ENCODE data around the gene EPRS1. TPM values are rescaled to one million over a fixed set of nuclear protein-coding genes. Genes with fewer than 3 reads are reported as not detected.
"Not testable (repeated sequence)": the region's sequence is repeated elsewhere in the genome, so short reads cannot be mapped to it uniquely, and the experiment has no call there.

Gene EPRS1
- total RNA-seq, 2 experiments from 2014 or later: 229 to 301 TPM

- H3K9me3 Mint-ChIP-seq (ENCODE audit: low read depth); DNase-seq; intact Hi-C loops (cut with DNase I, micrococcal nuclease); H3K4me3 Mint-ChIP-seq; H3K27me3 Mint-ChIP-seq: not testable (repeated sequence)
- H3K4me1 Mint-ChIP-seq: peaks cover 46% of the 10 kb centered on the region
- H3K36me3 Mint-ChIP-seq (ENCODE audit: low read depth): peaks cover 49% of the 10 kb centered on the region
- POLR2A ChIA-PET: interaction anchor here (0.6 kb wide), 2 partner anchors 55 to 165 kb away, joined by 3 read pairs; no protein-coding TSS in a partner anchor
- CTCF ChIA-PET: interaction anchor here (0.7 to 1.5 kb wide), 2 partner anchors 76 to 106 kb away, joined by 3 to 6 read pairs; no protein-coding TSS in a partner anchor
- H3K27ac Mint-ChIP-seq: peak overlapping the region; percentile 17
- ATAC-seq: peak; percentile 74
Observed at GRCh38 chr1:220037810-220038209, 8.5 kb downstream of the EPRS1 start.

- Mint-ChIP-seq H3K9me3 (ENCODE audit: low read depth) (no peaks in the 10 kb centered on the region), H3K36me3 (ENCODE audit: low read depth) (peaks cover 54% of the 10 kb centered on the region), H3K4me3 (no peak overlapping the region), H3K4me1 (peaks cover 22% of the 10 kb centered on the region), H3K27me3 (no peaks in the 10 kb centered on the region), H3K27ac (peak overlapping the region; percentile 58)
- ChIA-PET POLR2A (no interaction called here), CTCF (interaction anchor here (0.6 to 2.0 kb wide), 2 partner anchors 80 to 419 kb away, joined by 3 to 6 read pairs; no protein-coding TSS in a partner anchor)
- DNase-seq (no peak), ATAC-seq (no peak)
- intact Hi-C loops (cut with DNase I, micrococcal nuclease): no loop called here
Observed at GRCh38 chr1:220032911-220033310, 13.4 kb downstream of the EPRS1 start.

GRCh38 chr1:220031287-220031686 lies 15.0 kb downstream of the EPRS1 start:
- ATAC-seq: no peak
- POLR2A ChIA-PET: no interaction called here

GRCh38 chr1:220028346-220028895 lies 17.9 kb downstream of the EPRS1 start:
- intact Hi-C loops (cut with DNase I, micrococcal nuclease): loop anchor here in 1 of 2 experiments (5.0 kb wide), 1 partner anchor 46 kb away; no protein-coding TSS in a partner anchor
- Mint-ChIP-seq H3K27me3 (no peaks in the 10 kb centered on the region), H3K4me3 (no peak overlapping the region), H3K9me3 (ENCODE audit: low read depth) (no peaks in the 10 kb centered on the region), H3K4me1 (peaks cover 6% of the 10 kb centered on the region), H3K36me3 (ENCODE audit: low read depth) (peaks cover 54% of the 10 kb centered on the region), H3K27ac (no peak overlapping the region)
- ChIA-PET POLR2A (no interaction called here), CTCF (interaction anchor here (1.2 kb wide), 1 partner anchor 83 kb away, joined by 4 read pairs; no protein-coding TSS in a partner anchor)
- ATAC-seq (no peak), DNase-seq (no peak)

More at GRCh38 chr1:220031287-220031686, 15.0 kb downstream of the EPRS1 start:
- CTCF ChIA-PET: interaction anchor here (2.0 kb wide), 1 partner anchor 82 kb away, joined by 6 read pairs; no protein-coding TSS in a partner anchor
- DNase-seq: no peak
- Mint-ChIP-seq H3K4me1 (peaks cover 11% of the 10 kb centered on the region), H3K27ac (peak overlapping the region; percentile 15), H3K36me3 (ENCODE audit: low read depth) (peaks cover 45% of the 10 kb centered on the region), H3K27me3 (no peaks in the 10 kb centered on the region), H3K4me3 (no peak overlapping the region), H3K9me3 (ENCODE audit: low read depth) (no peaks in the 10 kb centered on the region)
- intact Hi-C loops (cut with DNase I, micrococcal nuclease): no loop called here

- ChIA-PET CTCF (interaction anchor here (1.2 kb wide), 1 partner anchor 20 kb away, joined by 4 read pairs; no protein-coding TSS in a partner anchor), POLR2A (no interaction called here)
- Mint-ChIP-seq H3K36me3 (ENCODE audit: low read depth) (peaks cover 62% of the 10 kb centered on the region), H3K27me3 (no peaks in the 10 kb centered on the region), H3K9me3 (ENCODE audit: low read depth) (no peaks in the 10 kb centered on the region), H3K4me1 (peaks cover 9% of the 10 kb centered on the region), H3K27ac (no peak overlapping the region), H3K4me3 (no peak overlapping the region)
- intact Hi-C loops (cut with DNase I, micrococcal nuclease): no loop called here
- ATAC-seq: no peak
- no peak for DNase-seq
Observed at GRCh38 chr1:220019071-220019470, 27.2 kb downstream of the EPRS1 start.

- CTCF ChIA-PET: no interaction called here
Observed at GRCh38 chr1:220013497-220013896, 32.8 kb downstream of the EPRS1 start.

GRCh38 chr1:220012259-220012658 lies 34.0 kb downstream of the EPRS1 start:
- no peaks in the 10 kb centered on the region for H3K27me3 Mint-ChIP-seq
- peaks cover 53% of the 10 kb centered on the region for H3K36me3 Mint-ChIP-seq (ENCODE audit: low read depth)
- intact Hi-C loops (cut with DNase I, micrococcal nuclease): no loop called here
- no peak overlapping the region for H3K27ac Mint-ChIP-seq
- POLR2A ChIA-PET: interaction anchor here (0.6 kb wide), 1 partner anchor 14 kb away, joined by 5 read pairs; no protein-coding TSS in a partner anchor
- H3K9me3 Mint-ChIP-seq (ENCODE audit: low read depth): no peaks in the 10 kb centered on the region
- H3K4me1 Mint-ChIP-seq: peaks cover 19% of the 10 kb centered on the region
- ATAC-seq (no peak), DNase-seq (no peak)
- H3K4me3 Mint-ChIP-seq: no peak overlapping the region
- CTCF ChIA-PET: interaction anchor here (0.8 to 1.4 kb wide), 4 partner anchors 11 to 183 kb away, joined by 3 read pairs; no protein-coding TSS in a partner anchor

More at GRCh38 chr1:220013497-220013896, 32.8 kb downstream of the EPRS1 start:
- POLR2A ChIA-PET: no interaction called here
- DNase-seq (no peak), ATAC-seq (peak; percentile 44)
- H3K9me3 Mint-ChIP-seq (ENCODE audit: low read depth): no peaks in the 10 kb centered on the region
- peaks cover 55% of the 10 kb centered on the region for H3K36me3 Mint-ChIP-seq (ENCODE audit: low read depth)
- peaks cover 19% of the 10 kb centered on the region for H3K4me1 Mint-ChIP-seq
- no peak overlapping the region for H3K4me3 Mint-ChIP-seq
- intact Hi-C loops (cut with DNase I, micrococcal nuclease): no loop called here
- no peaks in the 10 kb centered on the region for H3K27me3 Mint-ChIP-seq
- H3K27ac Mint-ChIP-seq: peak overlapping the region; percentile 78

GRCh38 chr1:220011620-220012019 lies 34.7 kb downstream of the EPRS1 start:
- peak; percentile 51 for ATAC-seq
- Mint-ChIP-seq H3K27ac (no peak overlapping the region), H3K4me1 (peaks cover 19% of the 10 kb centered on the region), H3K36me3 (ENCODE audit: low read depth) (peaks cover 56% of the 10 kb centered on the region), H3K27me3 (no peaks in the 10 kb centered on the region), H3K4me3 (no peak overlapping the region), H3K9me3 (ENCODE audit: low read depth) (no peaks in the 10 kb centered on the region)
- intact Hi-C loops (cut with DNase I, micrococcal nuclease): no loop called here
- no peak for DNase-seq
- ChIA-PET CTCF (interaction anchor here (0.8 to 1.4 kb wide), 2 partner anchors 15 to 18 kb away, joined by 3 read pairs; no protein-coding TSS in a partner anchor), POLR2A (no interaction called here)

- intact Hi-C loops (cut with DNase I, micrococcal nuclease): no loop called here
- POLR2A ChIA-PET: no interaction called here
- Mint-ChIP-seq H3K36me3 (ENCODE audit: low read depth) (peaks cover 47% of the 10 kb centered on the region), H3K4me1 (peaks cover 2% of the 10 kb centered on the region), H3K27me3 (no peaks in the 10 kb centered on the region), H3K27ac (no peak overlapping the region), H3K4me3 (no peak overlapping the region), H3K9me3 (ENCODE audit: low read depth) (no peaks in the 10 kb centered on the region)
- CTCF ChIA-PET: interaction anchor here (0.7 to 1.9 kb wide), 2 partner anchors 16 to 185 kb away, joined by 3 to 7 read pairs; no protein-coding TSS in a partner anchor
- DNase-seq: no peak
- ATAC-seq: no peak
Observed at GRCh38 chr1:220007438-220007837, 38.9 kb downstream of the EPRS1 start.

GRCh38 chr1:220005489-220005888 lies 40.8 kb downstream of the EPRS1 start:
- no peaks in the 10 kb centered on the region for H3K9me3 Mint-ChIP-seq (ENCODE audit: low read depth)
- no peak for ATAC-seq
- CTCF ChIA-PET: no interaction called here

GRCh38 chr1:220003610-220004299 lies 42.5 kb downstream of the EPRS1 start:
- intact Hi-C loops (cut with DNase I, micrococcal nuclease): no loop called here
- no peaks in the 10 kb centered on the region for H3K9me3 Mint-ChIP-seq (ENCODE audit: low read depth)
- POLR2A ChIA-PET: no interaction called here
- H3K36me3 Mint-ChIP-seq (ENCODE audit: low read depth): peaks cover 45% of the 10 kb centered on the region
- CTCF ChIA-PET: no interaction called here
- H3K4me3 Mint-ChIP-seq: no peak overlapping the region
- DNase-seq (no peak), ATAC-seq (peak; percentile 26)
- H3K27me3 Mint-ChIP-seq: no peaks in the 10 kb centered on the region
- peaks cover 2% of the 10 kb centered on the region for H3K4me1 Mint-ChIP-seq
- peak overlapping the region; percentile 47 for H3K27ac Mint-ChIP-seq

More at GRCh38 chr1:220005489-220005888, 40.8 kb downstream of the EPRS1 start:
- no peak overlapping the region for H3K27ac Mint-ChIP-seq
- no peak overlapping the region for H3K4me3 Mint-ChIP-seq
- H3K36me3 Mint-ChIP-seq (ENCODE audit: low read depth): peaks cover 50% of the 10 kb centered on the region
- H3K27me3 Mint-ChIP-seq: no peaks in the 10 kb centered on the region
- intact Hi-C loops (cut with DNase I, micrococcal nuclease): no loop called here
- POLR2A ChIA-PET: no interaction called here
- H3K4me1 Mint-ChIP-seq: peaks cover 2% of the 10 kb centered on the region
- no peak for DNase-seq

Measured in activated CD4-positive, alpha-beta T cell treated with anti-CD3 and anti-CD28 coated beads for 36 hours (primary cell).